KOPT-K1 (cell line): ENCODE measurements around the gene RAPGEF4.

Experiments used
- H3K27ac ChIP-seq: fragments of 200-600 bp; sonication (generic); 2 replicates; pipeline ENCODE4 v1.5.1; 2016; ENCODE audit warnings: antibody characterized with exemption, mild to moderate bottlenecking, low read depth, low read length; ENCODE audit not compliant: poor library complexity, severe bottlenecking
- H3K36me3 ChIP-seq: fragments of 200-600 bp; sonication (generic); 2 replicates; pipeline ENCODE4 v1.5.1; 2017; ENCODE audit warnings: antibody characterized with exemption, mild to moderate bottlenecking, low read length, moderate library complexity; ENCODE audit not compliant: insufficient read depth
- H3K9me3 ChIP-seq: fragments of 200-600 bp; sonication (generic); 2 replicates; pipeline ENCODE4 v1.5.1; 2017; ENCODE audit warnings: antibody characterized with exemption, low read length, mild to moderate bottlenecking; ENCODE audit not compliant: insufficient read depth, poor library complexity, severe bottlenecking

RAPGEF4 gene

GRCh38 chr2:172994864-172995263 is 259.2 kb downstream of the RAPGEF4 start:
- Histone ChIP-seq H3K9me3 (no peaks in the 10 kb centered on the region), H3K27ac (no peak overlapping the region), H3K36me3 (no peaks in the 10 kb centered on the region)

- no peaks in the 10 kb centered on the region for H3K36me3 ChIP-seq
- no peak overlapping the region for H3K27ac ChIP-seq
- H3K9me3 ChIP-seq = no peaks in the 10 kb centered on the region
Observed at GRCh38 chr2:172995323-172996244, 259.9 kb downstream of the RAPGEF4 start.

- H3K36me3 ChIP-seq = no peaks in the 10 kb centered on the region
- no peak overlapping the region for H3K27ac ChIP-seq
- no peaks in the 10 kb centered on the region for H3K9me3 ChIP-seq
Observed at GRCh38 chr2:172996387-172996961, 260.8 kb downstream of the RAPGEF4 start.

- Histone ChIP-seq H3K27ac (no peak overlapping the region), H3K36me3 (no peaks in the 10 kb centered on the region), H3K9me3 (no peaks in the 10 kb centered on the region)
Observed at GRCh38 chr2:172997031-172997430, 261.4 kb downstream of the RAPGEF4 start.

GRCh38 chr2:172998547-172999272 is 263.1 kb downstream of the RAPGEF4 start:
- H3K27ac ChIP-seq = no peak overlapping the region
- H3K36me3 ChIP-seq = no peaks in the 10 kb centered on the region
- no peaks in the 10 kb centered on the region for H3K9me3 ChIP-seq

- Histone ChIP-seq H3K27ac (no peak overlapping the region), H3K9me3 (no peaks in the 10 kb centered on the region), H3K36me3 (no peaks in the 10 kb centered on the region)
Observed at GRCh38 chr2:172999641-173000386, 264.2 kb downstream of the RAPGEF4 start.

- H3K36me3 ChIP-seq = no peaks in the 10 kb centered on the region
- H3K27ac ChIP-seq = no peak overlapping the region
- no peaks in the 10 kb centered on the region for H3K9me3 ChIP-seq
Observed at GRCh38 chr2:173001664-173002604, 266.3 kb downstream of the RAPGEF4 start.

GRCh38 chr2:173002751-173003541 is 267.3 kb downstream of the RAPGEF4 start:
- Histone ChIP-seq H3K9me3 (no peaks in the 10 kb centered on the region), H3K36me3 (no peaks in the 10 kb centered on the region), H3K27ac (no peak overlapping the region)

GRCh38 chr2:173008786-173009185 is 273.1 kb downstream of the RAPGEF4 start:
- no peaks in the 10 kb centered on the region for H3K9me3 ChIP-seq
- H3K36me3 ChIP-seq = no peaks in the 10 kb centered on the region
- H3K27ac ChIP-seq = no peak overlapping the region

- no peaks in the 10 kb centered on the region for H3K9me3 ChIP-seq
- H3K36me3 ChIP-seq = no peaks in the 10 kb centered on the region
- H3K27ac ChIP-seq = no peak overlapping the region
Observed at GRCh38 chr2:173010233-173010632, 274.6 kb downstream of the RAPGEF4 start.

GRCh38 chr2:173016451-173016850 is 280.8 kb downstream of the RAPGEF4 start:
- no peak overlapping the region for H3K27ac ChIP-seq
- H3K36me3 ChIP-seq = no peaks in the 10 kb centered on the region
- H3K9me3 ChIP-seq = no peaks in the 10 kb centered on the region

GRCh38 chr2:173017646-173018420 is 282.2 kb downstream of the RAPGEF4 start:
- Histone ChIP-seq H3K27ac (no peak overlapping the region), H3K36me3 (no peaks in the 10 kb centered on the region), H3K9me3 (no peaks in the 10 kb centered on the region)

- H3K36me3 ChIP-seq = no peaks in the 10 kb centered on the region
- no peaks in the 10 kb centered on the region for H3K9me3 ChIP-seq
- H3K27ac ChIP-seq = no peak overlapping the region
Observed at GRCh38 chr2:173019755-173020154, 284.1 kb downstream of the RAPGEF4 start.
